Vagina (tissue), 2 donors: ENCODE data around the gene ACP4.

ENCODE experiments used
- CTCF ChIP-seq, 3 experiments: fragments of 450-650 bp in 2 of 3; fragments of 200-600 bp in 1 of 3; sonication (generic) in 1 of 3; IDR thresholded peaks; one replicate each; pipeline ENCODE4 v1.5.1; 2017 to 2019; ENCODE audit warnings: antibody characterized with exemption in 3 of 3, mild to moderate bottlenecking in 2 of 3, moderate library complexity in 2 of 3
- POLR2A ChIP-seq, 2 donors: fragments of 450-650 bp; IDR thresholded peaks; one replicate each; pipeline ENCODE4 v1.6.1; 2017; ENCODE audit warnings: antibody characterized with exemption in 2 of 2, mild to moderate bottlenecking in 2 of 2, moderate library complexity in 2 of 2
- POLR2AphosphoS5 ChIP-seq, 2 donors: sonication (generic); formaldehyde crosslinking; IDR thresholded peaks; one replicate each; pipeline ENCODE4 v1.9.0; 2017; ENCODE audit warnings: antibody characterized with exemption in 2 of 2, mild to moderate bottlenecking in 2 of 2, low read depth in 1 of 2; ENCODE audit not compliant: insufficient read depth in 1 of 2

DNA sequence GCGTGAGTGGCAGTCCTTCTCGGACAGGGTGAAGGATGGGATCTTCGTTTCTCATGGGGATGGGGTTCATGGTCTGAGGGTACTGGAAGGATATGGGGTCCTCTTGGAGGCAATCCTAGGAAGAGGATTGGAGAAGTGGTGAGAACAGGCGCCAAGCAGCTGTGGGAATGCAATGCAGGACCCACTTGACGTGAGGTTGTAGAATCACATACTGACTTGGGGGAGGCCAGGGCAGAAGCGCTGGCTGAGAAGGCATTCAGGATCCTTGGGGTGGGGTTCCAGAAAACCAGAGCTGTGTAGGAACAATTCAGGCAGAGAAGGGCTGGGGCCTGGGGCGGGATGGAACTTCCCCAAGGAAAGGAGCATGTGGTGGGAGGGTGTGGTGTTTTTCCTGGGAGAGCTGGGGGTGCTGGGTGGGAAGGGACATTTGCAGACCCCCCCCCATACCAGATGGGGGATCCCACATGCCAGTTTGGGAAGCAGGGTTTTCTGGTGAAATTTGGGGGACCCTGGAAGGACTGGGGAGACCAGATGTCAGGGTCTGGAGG, 32.5 kb downstream of the ACP4 start:
- no peak for TF ChIP-seq CTCF (IDR thresholded peaks at IDR 0.05)
- TF ChIP-seq POLR2AphosphoS5 (IDR thresholded peaks at IDR 0.05; ENCODE audit: insufficient read depth in 1 of 2, low read depth in 1 of 2): no peak
- TF ChIP-seq POLR2A (IDR thresholded peaks at IDR 0.05): no peak
